Natural killer cell (primary cell): Measurements from ENCODE around the gene GRPEL2. TPM values are rescaled to one million over a fixed set of nuclear protein-coding genes. Genes with fewer than 3 reads are reported as not detected.

ENCODE experiments used
- ATAC-seq, 3 donors: fragments of 150-1000 bp in 2 of 3; fragments of 200-7000 bp in 1 of 3; cut with Tn5 transposase; 1 replicate in 1 of 3; 2 replicates in 2 of 3; pipeline ENCODE4 v1.10.0; 2021; ENCODE audit warnings: mild to moderate bottlenecking in 2 of 3, moderate library complexity in 2 of 3
- DNase-seq, 2 donors: peaks; one replicate each; pipeline versions ENCODE4 v3.0.0 to v3.0.0-alpha.2; 2013 to 2021; ENCODE audit warnings: mixed read lengths in 1 of 2
- H3K27ac ChIP-seq: one replicate; pipeline ENCODE4 v1.5.1; 2013; ENCODE audit warnings: mild to moderate bottlenecking, low read length
- H3K27me3 ChIP-seq: one replicate; pipeline ENCODE4 v1.6.1; 2013; ENCODE audit warnings: low read length; ENCODE audit not compliant: control insufficient read depth, insufficient read depth
- H3K36me3 ChIP-seq: one replicate; pipeline ENCODE4 v1.6.1; 2013; ENCODE audit warnings: low read length; ENCODE audit not compliant: control insufficient read depth, insufficient read depth
- H3K4me1 ChIP-seq: one replicate; pipeline ENCODE4 v1.6.1; 2013; ENCODE audit warnings: low read length; ENCODE audit not compliant: control insufficient read depth, insufficient read depth
- H3K4me3 ChIP-seq: one replicate; pipeline ENCODE4 v1.5.1; 2013; ENCODE audit warnings: low read length
- H3K9me3 ChIP-seq: one replicate; pipeline ENCODE4 v1.6.1; 2013; ENCODE audit warnings: low read length; ENCODE audit not compliant: control insufficient read depth, insufficient read depth
- H3K27ac Mint-ChIP-seq, 2 donors: one replicate each; pipeline ENCODE4 v1.8.0; 2022; ENCODE audit warnings: mild to moderate bottlenecking in 2 of 2, mixed read lengths in 2 of 2, moderate library complexity in 1 of 2
- H3K27me3 Mint-ChIP-seq, 2 donors: one replicate each; pipeline ENCODE4 v1.8.0; 2022; ENCODE audit warnings: low read depth in 2 of 2, mixed read lengths in 2 of 2
- H3K36me3 Mint-ChIP-seq: one replicate; pipeline ENCODE4 v1.8.0; 2022; ENCODE audit warnings: mixed read lengths
- H3K4me1 Mint-ChIP-seq, 2 donors: one replicate each; pipeline ENCODE4 v1.8.0; 2022; ENCODE audit warnings: mixed read lengths in 2 of 2
- H3K4me3 Mint-ChIP-seq: one replicate; pipeline ENCODE4 v1.8.0; 2022; ENCODE audit warnings: mild to moderate bottlenecking, moderate library complexity, mixed read lengths
- H3K9me3 Mint-ChIP-seq, 2 donors: one replicate each; pipeline ENCODE4 v1.8.0; 2022; ENCODE audit warnings: mixed read lengths in 2 of 2
- WGBS: methylation state at CpG from one replicate; pipeline ENCODE4 v1.1.7; 2013; ENCODE audit warnings: missing lambda C conversion rate; ENCODE audit not compliant: insufficient coverage; 5-methylcytosine and 5-hydroxymethylcytosine counted together
- intact Hi-C: fragments of 100-400 bp; cut with micrococcal nuclease; formaldehyde crosslinking; loops from one replicate; pipeline ENCODE4 v1.14.2; 2022
- total RNA-seq, 4 donors: library from RNA; stranded (reverse); fragments of 120-200 nt in 1 of 4; gene quantifications; one replicate each; pipeline versions ENCODE4 v1.2.3 to v1.2.4, GENCODE V29; 2013 to 2022
- TF ChIP-seq, protein P1 (sequence below): fragments of 200-600 bp; IDR thresholded peaks from one replicate; pipeline ENCODE4 v1.8.0; 2022; ENCODE audit warnings: antibody characterized with exemption

Gene GRPEL2
- total RNA-seq, 3 donors from 2014 or later (not counting 1 experiment from before 2014, with no cell fraction given), result 5.6 to 12.9 (median 6.8) TPM

- intact Hi-C loops, result no loop called here
Observed at GRCh38 chr5:149319174-149319573, 26.1 kb upstream of the GRPEL2 start.

GRCh38 chr5:149320791-149321330, 24.4 kb upstream of the GRPEL2 start:
- no peak overlapping the region for H3K4me3 ChIP-seq
- H3K36me3 ChIP-seq, result no peaks in the 10 kb centered on the region
- no peaks in the 10 kb centered on the region for H3K9me3 ChIP-seq
- 57% methylated on average over 4 of the region's 4 CpGs for WGBS
- Mint-ChIP-seq H3K4me1 (no peaks in the 10 kb centered on the region), H3K4me3 (no peak overlapping the region), H3K36me3 (no peaks in the 10 kb centered on the region), H3K27me3 (no peaks in the 10 kb centered on the region), H3K9me3 (no peaks in the 10 kb centered on the region), H3K27ac (no peak overlapping the region)
- no peak overlapping the region for H3K27ac ChIP-seq
- ATAC-seq (no peak), DNase-seq (no peak)
- intact Hi-C loops, result no loop called here
- TF ChIP-seq, protein P1, sequence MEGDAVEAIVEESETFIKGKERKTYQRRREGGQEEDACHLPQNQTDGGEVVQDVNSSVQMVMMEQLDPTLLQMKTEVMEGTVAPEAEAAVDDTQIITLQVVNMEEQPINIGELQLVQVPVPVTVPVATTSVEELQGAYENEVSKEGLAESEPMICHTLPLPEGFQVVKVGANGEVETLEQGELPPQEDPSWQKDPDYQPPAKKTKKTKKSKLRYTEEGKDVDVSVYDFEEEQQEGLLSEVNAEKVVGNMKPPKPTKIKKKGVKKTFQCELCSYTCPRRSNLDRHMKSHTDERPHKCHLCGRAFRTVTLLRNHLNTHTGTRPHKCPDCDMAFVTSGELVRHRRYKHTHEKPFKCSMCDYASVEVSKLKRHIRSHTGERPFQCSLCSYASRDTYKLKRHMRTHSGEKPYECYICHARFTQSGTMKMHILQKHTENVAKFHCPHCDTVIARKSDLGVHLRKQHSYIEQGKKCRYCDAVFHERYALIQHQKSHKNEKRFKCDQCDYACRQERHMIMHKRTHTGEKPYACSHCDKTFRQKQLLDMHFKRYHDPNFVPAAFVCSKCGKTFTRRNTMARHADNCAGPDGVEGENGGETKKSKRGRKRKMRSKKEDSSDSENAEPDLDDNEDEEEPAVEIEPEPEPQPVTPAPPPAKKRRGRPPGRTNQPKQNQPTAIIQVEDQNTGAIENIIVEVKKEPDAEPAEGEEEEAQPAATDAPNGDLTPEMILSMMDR, result no peak
- H3K4me1 ChIP-seq, result no peaks in the 10 kb centered on the region
- no peaks in the 10 kb centered on the region for H3K27me3 ChIP-seq

More at GRCh38 chr5:149319174-149319573, 26.1 kb upstream of the GRPEL2 start:
- no peaks in the 10 kb centered on the region for H3K36me3 ChIP-seq
- Mint-ChIP-seq H3K27ac (no peak overlapping the region), H3K9me3 (no peaks in the 10 kb centered on the region), H3K4me1 (no peaks in the 10 kb centered on the region), H3K4me3 (no peak overlapping the region), H3K36me3 (no peaks in the 10 kb centered on the region), H3K27me3 (no peaks in the 10 kb centered on the region)
- H3K9me3 ChIP-seq, result no peaks in the 10 kb centered on the region
- TF ChIP-seq, protein P1, result no peak
- H3K27me3 ChIP-seq, result no peaks in the 10 kb centered on the region
- no peak overlapping the region for H3K4me3 ChIP-seq
- H3K27ac ChIP-seq, result no peak overlapping the region
- ATAC-seq (no peak), DNase-seq (no peak)
- 98% methylated on average over 3 of the region's 3 CpGs for WGBS
- H3K4me1 ChIP-seq, result no peaks in the 10 kb centered on the region

DNA sequence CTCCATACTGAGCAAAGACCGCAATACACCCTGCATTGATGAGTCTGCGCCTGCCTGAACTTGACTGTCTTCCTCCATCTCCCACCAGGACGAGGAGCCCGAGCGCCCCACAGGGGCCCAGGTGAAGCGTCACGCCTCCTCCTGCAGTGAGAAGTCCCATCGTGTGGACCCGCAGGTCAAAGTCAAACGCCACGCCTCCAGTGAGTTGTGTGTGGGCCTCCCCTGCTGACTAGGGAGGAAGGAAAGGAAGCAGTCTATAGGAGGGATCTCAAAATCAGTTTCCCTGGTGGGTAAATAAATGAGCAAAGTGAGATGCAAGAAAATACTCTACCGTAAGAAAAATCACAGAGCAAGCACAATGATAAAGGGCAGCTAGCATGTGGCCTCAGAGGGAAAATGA, 22.8 kb upstream of the GRPEL2 start:
- Histone ChIP-seq H3K27ac (no peak overlapping the region), H3K27me3 (no peaks in the 10 kb centered on the region), H3K4me1 (no peaks in the 10 kb centered on the region), H3K4me3 (no peak overlapping the region), H3K9me3 (no peaks in the 10 kb centered on the region), H3K36me3 (no peaks in the 10 kb centered on the region)
- ATAC-seq (no peak), DNase-seq (no peak)
- no peak overlapping the region for H3K4me3 Mint-ChIP-seq
- 93% methylated on average over 12 of the region's 12 CpGs for WGBS
- TF ChIP-seq, protein P1, result no peak
- intact Hi-C loops, result no loop called here
- H3K36me3 Mint-ChIP-seq, result no peaks in the 10 kb centered on the region
- H3K9me3 Mint-ChIP-seq, result no peaks in the 10 kb centered on the region
- H3K27me3 Mint-ChIP-seq, result no peaks in the 10 kb centered on the region
- H3K4me1 Mint-ChIP-seq, result no peaks in the 10 kb centered on the region
- H3K27ac Mint-ChIP-seq, result no peak overlapping the region

DNA sequence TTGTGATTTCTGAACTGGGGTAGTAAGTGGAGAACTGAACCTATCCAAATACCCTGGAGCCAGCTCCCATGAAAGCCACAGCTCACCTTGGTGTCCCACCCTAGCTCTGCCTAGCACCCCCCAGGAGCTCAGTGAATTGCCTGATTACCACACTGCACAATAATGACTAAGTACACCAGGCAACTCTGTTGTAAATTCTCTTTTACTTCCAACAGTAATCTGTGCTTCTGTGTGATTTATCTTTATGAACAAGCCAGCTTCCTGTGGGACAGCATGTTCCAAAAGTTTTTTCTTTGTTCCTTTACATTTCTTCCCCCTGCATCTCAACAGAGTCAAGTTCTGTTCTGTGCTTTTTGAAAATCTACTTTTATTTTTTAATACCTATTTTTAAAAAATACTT, 22.1 kb upstream of the GRPEL2 start:
- Histone ChIP-seq H3K4me3 (no peak overlapping the region), H3K9me3 (no peaks in the 10 kb centered on the region), H3K27ac (no peak overlapping the region), H3K4me1 (no peaks in the 10 kb centered on the region), H3K36me3 (no peaks in the 10 kb centered on the region), H3K27me3 (no peaks in the 10 kb centered on the region)
- TF ChIP-seq, protein P1, result no peak
- H3K27me3 Mint-ChIP-seq, result no peaks in the 10 kb centered on the region
- intact Hi-C loops, result no loop called here
- H3K9me3 Mint-ChIP-seq, result no peaks in the 10 kb centered on the region
- ATAC-seq (no peak), DNase-seq (no peak)
- H3K4me3 Mint-ChIP-seq, result no peak overlapping the region
- H3K27ac Mint-ChIP-seq, result no peak overlapping the region
- no peaks in the 10 kb centered on the region for H3K36me3 Mint-ChIP-seq
- no peaks in the 10 kb centered on the region for H3K4me1 Mint-ChIP-seq
